ENCODE measurements around the gene MELTF. TPM values are rescaled to one million over a fixed set of nuclear protein-coding genes. Genes with fewer than 3 reads are reported as not detected.

MELTF gene
- total and polyA plus RNA-seq, 9 of the 15 experiments (the other 6 are each of a cell fraction or from before 2014, with no cell fraction given): 0.35 to 10.5 (median 4.5) TPM

DNA sequence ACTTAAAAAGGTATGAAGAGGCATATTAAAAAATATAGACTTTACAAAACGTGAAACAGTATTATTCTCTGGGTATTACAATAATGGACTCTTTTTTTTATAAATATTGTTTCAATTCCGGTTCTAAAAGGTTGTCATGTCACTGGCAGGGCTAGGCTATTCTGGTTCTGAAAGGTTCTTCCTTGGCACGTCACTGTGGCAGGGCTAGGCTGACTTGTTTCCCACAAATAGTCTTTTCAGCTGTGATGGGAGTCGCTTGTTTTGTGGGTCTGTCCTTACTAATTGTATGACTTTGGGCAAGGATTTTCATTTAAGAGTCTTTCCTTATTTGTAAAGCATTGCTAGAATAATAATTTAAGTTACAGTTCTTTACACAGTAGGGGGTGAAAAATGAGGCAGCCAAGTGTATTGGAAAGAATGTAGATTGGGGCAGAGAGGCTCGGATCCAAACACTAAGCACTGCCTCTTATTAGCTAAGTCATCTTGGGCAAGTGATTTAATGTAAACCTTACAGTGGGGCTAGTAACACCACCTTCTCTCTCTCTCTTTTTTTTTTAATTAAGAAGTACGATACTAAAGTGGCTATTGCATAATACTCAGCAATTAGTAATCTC lies 12.4 kb upstream of the MELTF start:
- ChIA-PET CTCF (ENCODE audit: low intra/inter-chr PET ratio) (no interaction called here), POLR2A (interaction anchor here (0.6 to 1.2 kb wide), 4 partner anchors 10 to 473 kb away, joined by 3 read pairs; partner anchors contain the start of genes FBXO45, MELTF and WDR53)
- Histone ChIP-seq H3K4me1 (replicated peaks in 1 of 2; ENCODE audit: control insufficient read depth in 2 of 2, insufficient read depth in 2 of 2, low read length in 2 of 2) (no peaks in the 10 kb centered on the region), H3K79me2 (ENCODE audit: control insufficient read depth, insufficient read depth, low read length) (no peaks in the 10 kb centered on the region), H3K9me1 (ENCODE audit: control insufficient read depth, insufficient read depth, low read length) (no peaks in the 10 kb centered on the region), H3K4me3 (no peak overlapping the region), H3K36me3 (ENCODE audit: control insufficient read depth, insufficient read depth, low read length) (peaks cover 32% of the 10 kb centered on the region; the same call in 2 of the 3 replicates), H4K20me1 (replicated peaks; ENCODE audit: control insufficient read depth, insufficient read depth, low read length) (no peaks in the 10 kb centered on the region), H3K9ac (ENCODE audit: insufficient read depth in 1 of 2, low read depth in 2 of 2, low read length in 2 of 2) (no peak overlapping the region), H3K9me3 (replicated peaks; ENCODE audit: control insufficient read depth, insufficient read depth, low read depth, low read length) (no peaks in the 10 kb centered on the region), H3K4me2 (ENCODE audit: insufficient read depth, low read length) (no peak overlapping the region), H2AFZ (ENCODE audit: low read depth, low read length) (no peak overlapping the region), H3K27ac (ENCODE audit: extremely low read depth, low read depth, low read length) (no peak overlapping the region), H3K27me3 (ENCODE audit: control insufficient read depth in 2 of 2, insufficient read depth in 2 of 2, low read length in 2 of 2) (no peaks in the 10 kb centered on the region; a peak in 1 of 5 replicates)
- in situ Hi-C loops (cut with MboI): no loop called here
- FAIRE-seq (no peak), ATAC-seq (no peak), DNase-seq (ENCODE audit: extremely low read depth in 1 of 4, low spot score in 3 of 4) (no peak)
- intact Hi-C loops (cut with micrococcal nuclease): no loop called here
- 77% methylated on average over 6 of the region's 6 CpGs for WGBS (ENCODE audit: insufficient coverage, low coverage, missing lambda C conversion rate)
- no peak for TF ChIP-seq CEBPG (CRISPR knock-in tag; IDR thresholded peaks at IDR 0.05)
- peak in 1 of 2 experiments; percentile 64; a peak in 1 of 4 replicates for TF ChIP-seq CEBPG (tag; conservative IDR thresholded peaks at IDR 0.05 in 1 of 2, IDR thresholded peaks at IDR 0.05 in 1 of 2)
- no peak for TF ChIP-seq ZNF311 (CRISPR knock-in tag; IDR thresholded peaks at IDR 0.05)
- no peak for TF ChIP-seq SP2 (IDR thresholded peaks at IDR 0.05; ENCODE audit: extremely low read depth, low read depth, low read length, poor library complexity, severe bottlenecking)
- peak; percentile 30; the same call in 1 of the 2 replicates for TF ChIP-seq CEBPB (tag; IDR thresholded peaks at IDR 0.05)
- BruUV-seq (replicated peaks): no TSS peak

Data from K562 (cell line).